ENCODE data around the gene LRRC74A.

The LRRC74A gene

GRCh38 chr14:76848879-76849278, 22.7 kb downstream of the LRRC74A start:
- H3K4me1 ChIP-seq (ENCODE audit: insufficient read depth, low read length): no peaks in the 10 kb centered on the region
- no peaks in the 10 kb centered on the region for H3K36me3 ChIP-seq (ENCODE audit: insufficient read depth, low read length)
- no peaks in the 10 kb centered on the region for H3K9me3 ChIP-seq (ENCODE audit: control insufficient read depth, insufficient read depth, low read length)
- no peak overlapping the region for H3K9ac ChIP-seq (ENCODE audit: low read depth, low read length)

GRCh38 chr14:76855066-76855465, 28.9 kb downstream of the LRRC74A start:
- Histone ChIP-seq H3K36me3 (ENCODE audit: insufficient read depth, low read length) (no peaks in the 10 kb centered on the region), H3K9ac (ENCODE audit: low read depth, low read length) (no peak overlapping the region), H3K4me1 (ENCODE audit: insufficient read depth, low read length) (no peaks in the 10 kb centered on the region), H3K9me3 (ENCODE audit: control insufficient read depth, insufficient read depth, low read length) (no peaks in the 10 kb centered on the region)

GRCh38 chr14:76856769-76857168, 30.6 kb downstream of the LRRC74A start:
- no peaks in the 10 kb centered on the region for H3K4me1 ChIP-seq (ENCODE audit: insufficient read depth, low read length)
- H3K9me3 ChIP-seq (ENCODE audit: control insufficient read depth, insufficient read depth, low read length): no peaks in the 10 kb centered on the region

GRCh38 chr14:76861574-76862255, 35.5 kb downstream of the LRRC74A start:
- Histone ChIP-seq H3K36me3 (ENCODE audit: insufficient read depth, low read length) (no peaks in the 10 kb centered on the region), H3K4me1 (ENCODE audit: insufficient read depth, low read length) (0 out of 2 replicates have a peak, but pooled peaks cover 3% of the 10 kb centered on the region), H3K9ac (ENCODE audit: low read depth, low read length) (no peak overlapping the region), H3K9me3 (ENCODE audit: control insufficient read depth, insufficient read depth, low read length) (no peaks in the 10 kb centered on the region)

More at GRCh38 chr14:76856769-76857168, 30.6 kb downstream of the LRRC74A start:
- Histone ChIP-seq H3K9ac (ENCODE audit: low read depth, low read length) (no peak overlapping the region), H3K36me3 (ENCODE audit: insufficient read depth, low read length) (no peaks in the 10 kb centered on the region)

- 0 out of 2 replicates have a peak, but pooled peaks cover 3% of the 10 kb centered on the region for H3K4me1 ChIP-seq (ENCODE audit: insufficient read depth, low read length)
- H3K36me3 ChIP-seq (ENCODE audit: insufficient read depth, low read length): no peaks in the 10 kb centered on the region
- H3K9me3 ChIP-seq (ENCODE audit: control insufficient read depth, insufficient read depth, low read length): no peaks in the 10 kb centered on the region
- no peak overlapping the region for H3K9ac ChIP-seq (ENCODE audit: low read depth, low read length)
These were observed 36.5 kb downstream of the LRRC74A start for GRCh38 chr14:76862546-76863282.

GRCh38 chr14:76863724-76864407, 37.7 kb downstream of the LRRC74A start:
- H3K36me3 ChIP-seq (ENCODE audit: insufficient read depth, low read length): no peaks in the 10 kb centered on the region
- H3K4me1 ChIP-seq (ENCODE audit: insufficient read depth, low read length): 0 out of 2 replicates have a peak, but pooled peaks cover 3% of the 10 kb centered on the region
- H3K9ac ChIP-seq (ENCODE audit: low read depth, low read length): no peak overlapping the region
- no peaks in the 10 kb centered on the region for H3K9me3 ChIP-seq (ENCODE audit: control insufficient read depth, insufficient read depth, low read length)

GRCh38 chr14:76866456-76866855, 40.2 kb downstream of the LRRC74A start:
- Histone ChIP-seq H3K9me3 (ENCODE audit: control insufficient read depth, insufficient read depth, low read length) (no peaks in the 10 kb centered on the region), H3K4me1 (ENCODE audit: insufficient read depth, low read length) (0 out of 2 replicates have a peak, but pooled peaks cover 3% of the 10 kb centered on the region), H3K9ac (ENCODE audit: low read depth, low read length) (no peak overlapping the region), H3K36me3 (ENCODE audit: insufficient read depth, low read length) (no peaks in the 10 kb centered on the region)

GRCh38 chr14:76867516-76868453, 41.6 kb downstream of the LRRC74A start:
- Histone ChIP-seq H3K9me3 (ENCODE audit: control insufficient read depth, insufficient read depth, low read length) (no peaks in the 10 kb centered on the region), H3K4me1 (ENCODE audit: insufficient read depth, low read length) (0 out of 2 replicates have a peak, but pooled peaks cover 3% of the 10 kb centered on the region), H3K36me3 (ENCODE audit: insufficient read depth, low read length) (no peaks in the 10 kb centered on the region), H3K9ac (ENCODE audit: low read depth, low read length) (no peak overlapping the region)

- Histone ChIP-seq H3K9me3 (ENCODE audit: control insufficient read depth, insufficient read depth, low read length) (no peaks in the 10 kb centered on the region), H3K36me3 (ENCODE audit: insufficient read depth, low read length) (no peaks in the 10 kb centered on the region), H3K9ac (ENCODE audit: low read depth, low read length) (no peak overlapping the region), H3K4me1 (ENCODE audit: insufficient read depth, low read length) (0 out of 2 replicates have a peak, but pooled peaks cover 3% of the 10 kb centered on the region)
These were observed 42.4 kb downstream of the LRRC74A start for GRCh38 chr14:76868454-76869170.

- H3K4me1 ChIP-seq (ENCODE audit: insufficient read depth, low read length): no peaks in the 10 kb centered on the region
- H3K9ac ChIP-seq (ENCODE audit: low read depth, low read length): no peak overlapping the region
- H3K9me3 ChIP-seq (ENCODE audit: control insufficient read depth, insufficient read depth, low read length): no peaks in the 10 kb centered on the region
- H3K36me3 ChIP-seq (ENCODE audit: insufficient read depth, low read length): no peaks in the 10 kb centered on the region
These were observed 44.0 kb downstream of the LRRC74A start for GRCh38 chr14:76870166-76870565.

- H3K9ac ChIP-seq (ENCODE audit: low read depth, low read length): no peak overlapping the region
- no peaks in the 10 kb centered on the region for H3K36me3 ChIP-seq (ENCODE audit: insufficient read depth, low read length)
- H3K9me3 ChIP-seq (ENCODE audit: control insufficient read depth, insufficient read depth, low read length): no peaks in the 10 kb centered on the region
- H3K4me1 ChIP-seq (ENCODE audit: insufficient read depth, low read length): no peaks in the 10 kb centered on the region
These were observed 46.7 kb downstream of the LRRC74A start for GRCh38 chr14:76872796-76873432.

GRCh38 chr14:76874734-76875133, 48.5 kb downstream of the LRRC74A start:
- H3K9ac ChIP-seq (ENCODE audit: low read depth, low read length): no peak overlapping the region
- no peaks in the 10 kb centered on the region for H3K36me3 ChIP-seq (ENCODE audit: insufficient read depth, low read length)
- no peaks in the 10 kb centered on the region for H3K9me3 ChIP-seq (ENCODE audit: control insufficient read depth, insufficient read depth, low read length)
- no peaks in the 10 kb centered on the region for H3K4me1 ChIP-seq (ENCODE audit: insufficient read depth, low read length)

GRCh38 chr14:76876076-76876475, 49.9 kb downstream of the LRRC74A start:
- H3K4me1 ChIP-seq (ENCODE audit: insufficient read depth, low read length): no peaks in the 10 kb centered on the region
- no peak overlapping the region for H3K9ac ChIP-seq (ENCODE audit: low read depth, low read length)
- no peaks in the 10 kb centered on the region for H3K36me3 ChIP-seq (ENCODE audit: insufficient read depth, low read length)
- no peaks in the 10 kb centered on the region for H3K9me3 ChIP-seq (ENCODE audit: control insufficient read depth, insufficient read depth, low read length)
